KMS-11 (cell line): ENCODE measurements around the gene PCNX2.
"Not testable (repeated sequence)": the region's sequence is repeated elsewhere in the genome, so short reads cannot be mapped to it uniquely, and the experiment has no call there.

Source experiments
- H2AFZ ChIP-seq: fragments of 200-600 bp; sonication (generic); 2 replicates; pipeline ENCODE4 v1.6.1; 2016; ENCODE audit warnings: antibody characterized with exemption, mixed run types, low read depth
- H3K27ac ChIP-seq: fragments of 200-600 bp; sonication (generic); 2 replicates; pipeline ENCODE4 v1.6.1; 2016; ENCODE audit warnings: mild to moderate bottlenecking, mixed run types
- H3K27me3 ChIP-seq: fragments of 200-600 bp; sonication (generic); 2 replicates; pipeline ENCODE4 v1.6.1; 2017; ENCODE audit warnings: mild to moderate bottlenecking, low read depth, mixed run types, moderate library complexity; ENCODE audit not compliant: insufficient read depth
- H3K36me3 ChIP-seq: fragments of 200-600 bp; sonication (generic); 2 replicates; pipeline ENCODE4 v1.6.1; 2017; ENCODE audit warnings: mild to moderate bottlenecking, mixed run types; ENCODE audit not compliant: insufficient read depth
- H3K4me1 ChIP-seq: fragments of 200-600 bp; sonication (generic); 2 replicates; pipeline ENCODE4 v1.6.1; 2016; ENCODE audit warnings: mild to moderate bottlenecking, low read depth, mixed run types; ENCODE audit not compliant: poor library complexity, severe bottlenecking
- H3K4me2 ChIP-seq: fragments of 200-600 bp; sonication (generic); 2 replicates; pipeline ENCODE4 v1.7.0; 2016; ENCODE audit warnings: mild to moderate bottlenecking, mixed run types
- H3K4me3 ChIP-seq: fragments of 200-600 bp; sonication (generic); IDR thresholded peaks from 2 replicates; pipeline ENCODE4 v1.6.1; 2017; ENCODE audit warnings: low read depth, low read length, mixed read lengths; ENCODE audit not compliant: insufficient read depth
- H3K79me2 ChIP-seq: fragments of 200-600 bp; sonication (generic); 2 replicates; pipeline ENCODE4 v1.6.1; 2016; ENCODE audit warnings: low read depth, mixed run types; ENCODE audit not compliant: insufficient read depth
- H3K9ac ChIP-seq: fragments of 200-600 bp; sonication (generic); 2 replicates; pipeline ENCODE4 v1.6.1; 2016; ENCODE audit warnings: mild to moderate bottlenecking, mixed run types
- H4K20me1 ChIP-seq: fragments of 200-600 bp; sonication (generic); 2 replicates; pipeline ENCODE4 v1.6.1; 2016; ENCODE audit warnings: mild to moderate bottlenecking, mixed run types; ENCODE audit not compliant: insufficient read depth
- CTCF ChIP-seq: fragments of 200-600 bp; sonication (generic); conservative IDR thresholded peaks from 2 replicates; pipeline ENCODE4 v1.6.1; 2017; ENCODE audit warnings: low read depth, mild to moderate bottlenecking, antibody characterized with exemption, low read length, moderate library complexity, mixed read lengths

PCNX2 gene

GRCh38 chr1:233004451-233004850, 291.1 kb downstream of the PCNX2 start:
- Histone ChIP-seq H3K27me3 (no peaks in the 10 kb centered on the region), H3K9ac (no peak overlapping the region), H3K4me3 (no peak overlapping the region), H3K4me2 (no peak overlapping the region), H2AFZ (no peak overlapping the region), H3K79me2 (no peaks in the 10 kb centered on the region), H4K20me1 (no peaks in the 10 kb centered on the region), H3K27ac (no peak overlapping the region), H3K4me1 (no peaks in the 10 kb centered on the region), H3K36me3 (no peaks in the 10 kb centered on the region)
- no peak for TF ChIP-seq CTCF

DNA sequence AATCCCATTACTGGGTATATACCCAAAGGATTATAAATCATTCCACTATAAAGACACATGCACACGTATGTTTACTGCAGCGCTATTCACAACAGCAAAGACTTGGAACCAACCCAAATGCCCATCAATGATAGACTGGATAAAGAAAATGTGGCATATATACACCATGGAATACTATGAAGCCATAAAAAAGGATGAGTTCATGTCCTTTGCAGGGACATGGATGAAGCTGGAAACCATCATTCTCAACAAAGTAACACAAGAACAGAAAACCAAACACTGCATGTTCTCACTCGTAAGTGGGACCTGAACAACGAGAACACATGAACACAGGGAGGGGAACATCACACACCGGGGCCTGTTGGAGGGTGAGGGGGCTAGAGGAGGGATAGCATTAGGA, 291.9 kb downstream of the PCNX2 start:
- H3K4me1 ChIP-seq, H3K36me3 ChIP-seq, H3K27me3 ChIP-seq, H3K9ac ChIP-seq, H3K4me3 ChIP-seq, H3K27ac ChIP-seq, H4K20me1 ChIP-seq, H2AFZ ChIP-seq, H3K79me2 ChIP-seq, H3K4me2 ChIP-seq: not testable (repeated sequence)

- Histone ChIP-seq H3K9ac (no peak overlapping the region), H3K27me3 (no peaks in the 10 kb centered on the region), H3K4me3 (no peak overlapping the region), H3K27ac (no peak overlapping the region), H4K20me1 (no peaks in the 10 kb centered on the region), H3K36me3 (no peaks in the 10 kb centered on the region; the same call in 1 of the 2 replicates), H3K4me2 (no peak overlapping the region), H3K4me1 (no peaks in the 10 kb centered on the region), H3K79me2 (no peaks in the 10 kb centered on the region), H2AFZ (no peak overlapping the region)
- TF ChIP-seq CTCF, result no peak
Observed at GRCh38 chr1:232999956-233000625, 295.4 kb downstream of the PCNX2 start.

- Histone ChIP-seq H3K36me3 (no peaks in the 10 kb centered on the region; the same call in 1 of the 2 replicates), H3K79me2 (no peaks in the 10 kb centered on the region)
Observed at GRCh38 chr1:232998646-232999045, 296.9 kb downstream of the PCNX2 start.

More at GRCh38 chr1:232998646-232999045, 296.9 kb downstream of the PCNX2 start:
- Histone ChIP-seq H3K4me3 (no peak overlapping the region), H3K27me3 (no peaks in the 10 kb centered on the region), H3K9ac (no peak overlapping the region), H3K27ac (no peak overlapping the region), H2AFZ (no peak overlapping the region), H3K4me2 (no peak overlapping the region), H4K20me1 (no peaks in the 10 kb centered on the region), H3K4me1 (no peaks in the 10 kb centered on the region)
- no peak for TF ChIP-seq CTCF
